ENCODE measurements around the gene TEC.

DNA sequence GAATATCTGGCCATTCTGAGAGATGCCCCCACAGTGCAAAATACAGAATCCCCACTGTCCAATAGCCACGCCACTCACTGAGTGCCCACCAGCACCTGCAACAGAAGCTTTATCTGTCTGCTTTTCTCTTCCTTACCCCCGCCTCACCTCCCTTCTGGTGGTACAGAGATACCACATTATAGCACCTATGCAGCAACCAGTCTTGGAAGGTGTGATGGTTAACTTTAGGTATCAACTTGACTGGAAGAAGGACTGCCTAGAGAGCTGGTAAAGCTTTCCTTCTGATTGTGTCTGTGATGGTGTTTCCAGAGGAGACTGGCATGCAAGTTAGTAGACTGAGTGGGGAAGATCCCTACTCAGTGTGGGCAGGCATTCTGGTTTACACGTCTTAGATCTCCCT, 73.8 kb downstream of the TEC start:
- TF ChIP-seq, protein P1, sequence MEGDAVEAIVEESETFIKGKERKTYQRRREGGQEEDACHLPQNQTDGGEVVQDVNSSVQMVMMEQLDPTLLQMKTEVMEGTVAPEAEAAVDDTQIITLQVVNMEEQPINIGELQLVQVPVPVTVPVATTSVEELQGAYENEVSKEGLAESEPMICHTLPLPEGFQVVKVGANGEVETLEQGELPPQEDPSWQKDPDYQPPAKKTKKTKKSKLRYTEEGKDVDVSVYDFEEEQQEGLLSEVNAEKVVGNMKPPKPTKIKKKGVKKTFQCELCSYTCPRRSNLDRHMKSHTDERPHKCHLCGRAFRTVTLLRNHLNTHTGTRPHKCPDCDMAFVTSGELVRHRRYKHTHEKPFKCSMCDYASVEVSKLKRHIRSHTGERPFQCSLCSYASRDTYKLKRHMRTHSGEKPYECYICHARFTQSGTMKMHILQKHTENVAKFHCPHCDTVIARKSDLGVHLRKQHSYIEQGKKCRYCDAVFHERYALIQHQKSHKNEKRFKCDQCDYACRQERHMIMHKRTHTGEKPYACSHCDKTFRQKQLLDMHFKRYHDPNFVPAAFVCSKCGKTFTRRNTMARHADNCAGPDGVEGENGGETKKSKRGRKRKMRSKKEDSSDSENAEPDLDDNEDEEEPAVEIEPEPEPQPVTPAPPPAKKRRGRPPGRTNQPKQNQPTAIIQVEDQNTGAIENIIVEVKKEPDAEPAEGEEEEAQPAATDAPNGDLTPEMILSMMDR (IDR thresholded peaks at IDR 0.05), result no peak
- TF ChIP-seq POLR2A (IDR thresholded peaks at IDR 0.05), result no peak

All from thyroid gland (tissue), 4 donors.